ENCODE data around the gene CCDC200.
"Not testable (repeated sequence)": the region's sequence is repeated elsewhere in the genome, so short reads cannot be mapped to it uniquely, and the experiment has no call there.

Gene CCDC200

GRCh38 chr17:43228020-43228782 is at the start of gene CCDC200:
CCDC200 (minus strand) TSS chr17:43228623; CDS start chr17:43228554, 69 bp downstream.
- not testable (repeated sequence) for DNase-seq (ENCODE audit: low spot score)

GRCh38 chr17:43272914-43273313 is 44.5 kb upstream of the CCDC200 start:
- DNase-seq (ENCODE audit: low spot score): not testable (repeated sequence)

GRCh38 chr17:43272483-43272882 is 44.1 kb upstream of the CCDC200 start:
- not testable (repeated sequence) for DNase-seq (ENCODE audit: low spot score)

GRCh38 chr17:43270552-43271504 is 42.4 kb upstream of the CCDC200 start:
- DNase-seq (ENCODE audit: low spot score): not testable (repeated sequence)

- not testable (repeated sequence) for DNase-seq (ENCODE audit: low spot score)
Measured at GRCh38 chr17:43246456-43246855, 18.0 kb upstream of the CCDC200 start.

- DNase-seq (ENCODE audit: low spot score): not testable (repeated sequence)
Measured at GRCh38 chr17:43240596-43241352, 12.4 kb upstream of the CCDC200 start.

- DNase-seq (ENCODE audit: low spot score): not testable (repeated sequence)
Measured at GRCh38 chr17:43239597-43239996, 11.2 kb upstream of the CCDC200 start.

- not testable (repeated sequence) for DNase-seq (ENCODE audit: low spot score)
Measured at GRCh38 chr17:43233877-43234276, 5.5 kb upstream of the CCDC200 start, which contains the start of gene RNU2-1. RNU2-1 (minus strand) TSS chr17:43233977.

- not testable (repeated sequence) for DNase-seq (ENCODE audit: low spot score)
Measured at GRCh38 chr17:43233263-43233662, 4.8 kb upstream of the CCDC200 start.

- not testable (repeated sequence) for DNase-seq (ENCODE audit: low spot score)
Measured at GRCh38 chr17:43232021-43232699, 3.7 kb upstream of the CCDC200 start.

GRCh38 chr17:43231205-43232020 is 3.0 kb upstream of the CCDC200 start:
- not testable (repeated sequence) for DNase-seq (ENCODE audit: low spot score)

- DNase-seq (ENCODE audit: low spot score): no peak
Measured at GRCh38 chr17:43226393-43226792, 2.0 kb downstream of the CCDC200 start.

- no peak for DNase-seq (ENCODE audit: low spot score)
Measured at GRCh38 chr17:43224146-43224705, 4.2 kb downstream of the CCDC200 start.

GRCh38 chr17:43220511-43221125 is 7.8 kb downstream of the CCDC200 start:
- no peak for DNase-seq (ENCODE audit: low spot score)

- no peak for DNase-seq (ENCODE audit: low spot score)
Measured at GRCh38 chr17:43219746-43220380, 8.6 kb downstream of the CCDC200 start.

- DNase-seq (ENCODE audit: low spot score): no peak
Measured at GRCh38 chr17:43219001-43219400, 9.4 kb downstream of the CCDC200 start.

GRCh38 chr17:43217614-43218087 is 10.8 kb downstream of the CCDC200 start:
- DNase-seq (ENCODE audit: low spot score): no peak

GRCh38 chr17:43216762-43217613 is 11.4 kb downstream of the CCDC200 start:
- no peak for DNase-seq (ENCODE audit: low spot score)
